HepG2 (cell line): ENCODE data around the gene PRCP. TPM values are rescaled to one million over a fixed set of nuclear protein-coding genes. Genes with fewer than 3 reads are reported as not detected.

ENCODE experiments used
- ATAC-seq: fragments of 200-7000 bp; cut with Tn5 transposase; 3 replicates; pipeline ENCODE4 v1.9.1; 2020; ENCODE audit warnings: mild to moderate bottlenecking, moderate library complexity
- BruUV-seq: library from RNA; stranded (reverse); fragments of 400-500 nt; replicated peaks from 2 replicates; lab custom pipeline; 2021; lab: Mats Ljungman, UMichigan
- CTCF ChIA-PET: fragments of 300-600 bp; formaldehyde crosslinking; extraction: SDS; loops from one replicate; lab custom pipeline; 2021; ENCODE audit warnings: low total read pairs, inconsistent platforms, low intra/inter-chr PET ratio; lab: Yijun Ruan, JAX
- POLR2A ChIA-PET: fragments of 350-600 bp; sonication (Branson Sonifier 250); formaldehyde crosslinking; loops from one replicate; lab custom pipeline; 2020; ENCODE audit warnings: antibody characterized with exemption, inconsistent platforms; lab: Yijun Ruan, JAX
- DNase-seq: peaks from one replicate; pipeline ENCODE4 v3.0.0-alpha.2; 2015; ENCODE audit warnings: low spot score
- FAIRE-seq: peaks from 3 replicates; lab custom pipeline; 2011; peaks lifted over from hg19 to GRCh38; lab: Jason Lieb, UNC
- H2AFZ ChIP-seq: one replicate; pipeline ENCODE4 v1.6.1; 2011; ENCODE audit warnings: low read length, inconsistent platforms
- H3K27ac ChIP-seq: fragments of 300-600 bp; 3 replicates; pipeline ENCODE4 v1.8.0; 2011; ENCODE audit warnings: mixed run types, mild to moderate bottlenecking, mixed read lengths, low read length, inconsistent platforms; ENCODE audit not compliant: insufficient read depth; ENCODE audit errors: extremely low read length
- H3K27me3 ChIP-seq, 2 experiments: fragments of 200-600 bp in 1 of 2; 2 replicates in 1 of 2; 3 replicates in 1 of 2; pipeline versions ENCODE4 v1.6.0 to v1.8.0; 2011; ENCODE audit warnings: low read length in 2 of 2, mild to moderate bottlenecking in 2 of 2, moderate library complexity in 2 of 2, inconsistent platforms in 1 of 2; ENCODE audit not compliant: insufficient read depth in 2 of 2, control insufficient read depth in 1 of 2
- H3K36me3 ChIP-seq, 2 experiments: fragments of 200-600 bp in 1 of 2; replicated peaks in 1 of 2; 2 replicates in 1 of 2; 3 replicates in 1 of 2; pipeline versions ENCODE4 v1.5.1 to v1.8.0; 2011; ENCODE audit warnings: low read length in 2 of 2, inconsistent platforms in 1 of 2; ENCODE audit not compliant: insufficient read depth in 2 of 2, control insufficient read depth in 1 of 2
- H3K4me1 ChIP-seq: 2 replicates; pipeline ENCODE4 v1.5.1; 2012; ENCODE audit warnings: low read length, inconsistent platforms; ENCODE audit not compliant: insufficient read depth
- H3K4me2 ChIP-seq: 2 replicates; pipeline ENCODE4 v1.6.0; 2011; ENCODE audit warnings: low read depth, low read length, inconsistent platforms
- H3K4me3 ChIP-seq, 3 experiments: fragments of 200-600 bp in 1 of 3; sonication (generic), shearing (Covaris generic) in 1 of 3; replicated peaks in 1 of 3; 2 replicates each; pipeline ENCODE4 v1.5.1; 2011 to 2016; ENCODE audit warnings: low read length in 3 of 3, inconsistent platforms in 2 of 3, low read depth in 2 of 3, mild to moderate bottlenecking in 2 of 3, control low read depth in 1 of 3, mixed read lengths in 1 of 3; ENCODE audit not compliant: insufficient read depth in 1 of 3
- H3K79me2 ChIP-seq: one replicate; pipeline ENCODE4 v1.6.1; 2011; ENCODE audit warnings: low read length, inconsistent platforms; ENCODE audit not compliant: insufficient read depth
- H3K9ac ChIP-seq: 2 replicates; pipeline ENCODE4 v1.6.0; 2011; ENCODE audit warnings: mild to moderate bottlenecking, low read depth, low read length, inconsistent platforms; ENCODE audit not compliant: insufficient read depth
- H3K9me3 ChIP-seq: 2 replicates; pipeline ENCODE4 v1.5.1; 2012; ENCODE audit warnings: mild to moderate bottlenecking, low read length
- H4K20me1 ChIP-seq: 2 replicates; pipeline ENCODE4 v1.6.0; 2011; ENCODE audit warnings: inconsistent platforms, mild to moderate bottlenecking, low read length, moderate library complexity; ENCODE audit not compliant: insufficient read depth
- ARID4A ChIP-seq: sonication (generic); formaldehyde crosslinking; IDR thresholded peaks from 2 replicates; pipeline ENCODE4 v1.5.0; 2020; ENCODE audit warnings: mild to moderate bottlenecking, missing genetic modification reagents, borderline replicate concordance
- FOSL1 ChIP-seq: sonication (generic); formaldehyde crosslinking; IDR thresholded peaks from 2 replicates; pipeline ENCODE4 v1.9.0; 2021; ENCODE audit warnings: missing genetic modification reagents, borderline replicate concordance
- FOXM1 ChIP-seq: sonication (generic); formaldehyde crosslinking; IDR thresholded peaks from 2 replicates; pipeline ENCODE4 v1.5.0; 2020; ENCODE audit warnings: missing genetic modification reagents
- HIC2 ChIP-seq: sonication (generic); formaldehyde crosslinking; IDR thresholded peaks from 2 replicates; pipeline ENCODE4 v1.9.0; 2022; ENCODE audit warnings: low read depth, missing genetic modification reagents
- MED8 ChIP-seq: sonication (generic); formaldehyde crosslinking; IDR thresholded peaks from 2 replicates; pipeline ENCODE4 v1.8.1; 2023; ENCODE audit warnings: mild to moderate bottlenecking, missing genetic modification reagents; ENCODE audit not compliant: insufficient replicate concordance
- POLR2AphosphoS2 ChIP-seq: IDR thresholded peaks from 2 replicates; pipeline ENCODE4 v1.6.1; 2011; ENCODE audit warnings: low read depth, low read length, improper control_type of control experiment
- TMF1 ChIP-seq: sonication (generic); formaldehyde crosslinking; IDR thresholded peaks from 2 replicates; pipeline ENCODE4 v1.8.1; 2022; ENCODE audit warnings: low read depth, missing genetic modification reagents
- ZFP91 ChIP-seq: sonication (generic); formaldehyde crosslinking; IDR thresholded peaks from 2 replicates; pipeline ENCODE4 v1.9.0; 2022; ENCODE audit warnings: missing genetic modification reagents, mild to moderate bottlenecking, borderline replicate concordance
- ZNF350 ChIP-seq: sonication (generic); formaldehyde crosslinking; IDR thresholded peaks from 2 replicates; pipeline ENCODE4 v1.4.0; 2020; ENCODE audit warnings: mild to moderate bottlenecking, low read depth, missing genetic modification reagents, borderline replicate concordance
- ZNF432 ChIP-seq: sonication (generic); formaldehyde crosslinking; IDR thresholded peaks from 2 replicates; pipeline ENCODE4 v1.5.0; 2020; ENCODE audit warnings: missing genetic modification reagents, mild to moderate bottlenecking, borderline replicate concordance
- WGBS: methylation state at CpG from one replicate; pipeline ENCODE4 v1.1.6; 2017; ENCODE audit warnings: low lambda C conversion rate; 5-methylcytosine and 5-hydroxymethylcytosine counted together
- in situ Hi-C: cut with HindIII; loops from 2 replicates; pipeline ENCODE4 v1.10.0; 2017; ENCODE audit warnings: low pct_unique_long_range_greater_than_20kb; ENCODE audit not compliant: extremely low pct_ligation_motif_present
- intact Hi-C: fragments of 100-400 bp; cut with micrococcal nuclease; formaldehyde crosslinking; loops from one replicate; pipeline ENCODE4 v1.10.0; 2022; ENCODE audit not compliant: unreplicated experiment
- polyA plus RNA-seq, 8 experiments: library from polyadenylated mRNA; depleted of rRNA in 3 of 8; stranded (reverse) in 7 of 8; unstranded in 1 of 8; fragments of >200 nt; fragmentation: Illumina TruSeq in 4 of 8; extraction: Trizol in 4 of 8; gene quantifications; 2 replicates each; pipeline versions ENCODE4 v1.2.1 to v1.2.3, GENCODE V29; 2011 to 2016; ENCODE audit warnings: low read depth in 4 of 8, missing spikeins in 1 of 8, mixed read lengths in 1 of 8; ENCODE audit not compliant: insufficient read depth in 1 of 8
- total RNA-seq, 5 experiments: library from RNA; depleted of rRNA; stranded (reverse); fragments of >200 nt; fragmentation: Illumina TruSeq; extraction: Trizol; gene quantifications; 2 replicates each; pipeline ENCODE4 v1.2.3, GENCODE V29; 2016; ENCODE audit warnings: low read depth in 1 of 5

PRCP gene
- total and polyA plus RNA-seq, 2 of the 13 experiments (the other 11 are each of a cell fraction or from before 2014, with no cell fraction given) = 84.2 to 105 TPM

- H3K4me2 ChIP-seq = no peak overlapping the region
- no peak for ATAC-seq
- BruUV-seq = no TSS peak
- H3K9ac ChIP-seq = no peak overlapping the region
- TF ChIP-seq FOXM1 (CRISPR knock-in tag) (no peak), TMF1 (no peak), POLR2AphosphoS2 (no peak), FOSL1 (no peak), ZNF432 (CRISPR knock-in tag) (no peak), ZFP91 (CRISPR knock-in tag) (no peak), ARID4A (no peak), ZNF350 (CRISPR knock-in tag) (no peak), HIC2 (CRISPR knock-in tag) (no peak), MED8 (CRISPR knock-in tag) (no peak)
- H3K27ac ChIP-seq = no peak overlapping the region
- H3K79me2 ChIP-seq = no peaks in the 10 kb centered on the region
- DNase-seq = no peak
- no peaks in the 10 kb centered on the region for H3K9me3 ChIP-seq
- no peak for FAIRE-seq
- no peaks in the 10 kb centered on the region for H4K20me1 ChIP-seq
- ChIA-PET POLR2A (no interaction called here), CTCF (no interaction called here)
- intact Hi-C loops (no loop called here), in situ Hi-C loops (no loop called here)
- H3K27me3 ChIP-seq = no peaks in the 10 kb centered on the region
- WGBS = 79% methylated on average over 3 of the region's 3 CpGs
- H3K36me3 ChIP-seq = peaks cover 0 to 26% of the 10 kb centered on the region in 2 experiments; a peak in 2 of 5 replicates
- no peaks in the 10 kb centered on the region for H3K4me1 ChIP-seq
- no peak overlapping the region for H2AFZ ChIP-seq
- H3K4me3 ChIP-seq = no peak overlapping the region
Measured at GRCh38 chr11:82930229-82930628, 30.0 kb upstream of the PRCP start.
